Fibroblast of mammary gland (primary cell): ENCODE data around the gene TBC1D2.
"Not testable (repeated sequence)": the region's sequence is repeated elsewhere in the genome, so short reads cannot be mapped to it uniquely, and the experiment has no call there.

Experiments used
- DNase-seq: peaks from one replicate; pipeline ENCODE4 v3.0.0-alpha.2; 2010; ENCODE audit warnings: low read depth
- H3K4me3 ChIP-seq: 2 replicates; pipeline ENCODE4 v1.5.1; 2011; ENCODE audit warnings: low read depth, mild to moderate bottlenecking, low read length, moderate library complexity; ENCODE audit not compliant: control insufficient read depth
- TF ChIP-seq, protein P1 (sequence below): conservative IDR thresholded peaks from 2 replicates; pipeline ENCODE4 v1.5.1; 2011; ENCODE audit warnings: low read depth, low read length, inconsistent platforms; ENCODE audit not compliant: control insufficient read depth, insufficient read depth

TBC1D2 gene

DNA sequence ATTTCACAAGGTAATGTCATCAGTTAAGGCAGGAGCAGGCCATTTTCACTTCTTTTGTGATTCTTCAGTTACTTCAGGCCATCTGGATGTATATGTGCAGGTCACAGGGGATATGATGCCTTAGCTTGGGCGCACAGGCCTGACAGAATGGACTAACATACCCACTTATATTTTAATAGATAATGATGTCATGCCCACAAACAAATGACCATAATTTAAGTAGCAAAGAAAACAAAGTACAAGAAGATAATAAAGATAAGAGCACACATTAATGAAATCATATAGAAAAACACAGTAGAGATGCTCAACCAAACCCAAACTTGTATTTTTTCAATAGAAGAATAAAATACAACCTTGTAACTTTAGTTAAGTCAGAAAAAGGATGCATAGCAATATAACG lies 19.7 kb upstream of the TBC1D2 start:
- H3K4me3 ChIP-seq = no peak overlapping the region
- DNase-seq = no peak
- TF ChIP-seq, protein P1, sequence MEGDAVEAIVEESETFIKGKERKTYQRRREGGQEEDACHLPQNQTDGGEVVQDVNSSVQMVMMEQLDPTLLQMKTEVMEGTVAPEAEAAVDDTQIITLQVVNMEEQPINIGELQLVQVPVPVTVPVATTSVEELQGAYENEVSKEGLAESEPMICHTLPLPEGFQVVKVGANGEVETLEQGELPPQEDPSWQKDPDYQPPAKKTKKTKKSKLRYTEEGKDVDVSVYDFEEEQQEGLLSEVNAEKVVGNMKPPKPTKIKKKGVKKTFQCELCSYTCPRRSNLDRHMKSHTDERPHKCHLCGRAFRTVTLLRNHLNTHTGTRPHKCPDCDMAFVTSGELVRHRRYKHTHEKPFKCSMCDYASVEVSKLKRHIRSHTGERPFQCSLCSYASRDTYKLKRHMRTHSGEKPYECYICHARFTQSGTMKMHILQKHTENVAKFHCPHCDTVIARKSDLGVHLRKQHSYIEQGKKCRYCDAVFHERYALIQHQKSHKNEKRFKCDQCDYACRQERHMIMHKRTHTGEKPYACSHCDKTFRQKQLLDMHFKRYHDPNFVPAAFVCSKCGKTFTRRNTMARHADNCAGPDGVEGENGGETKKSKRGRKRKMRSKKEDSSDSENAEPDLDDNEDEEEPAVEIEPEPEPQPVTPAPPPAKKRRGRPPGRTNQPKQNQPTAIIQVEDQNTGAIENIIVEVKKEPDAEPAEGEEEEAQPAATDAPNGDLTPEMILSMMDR = no peak

DNA sequence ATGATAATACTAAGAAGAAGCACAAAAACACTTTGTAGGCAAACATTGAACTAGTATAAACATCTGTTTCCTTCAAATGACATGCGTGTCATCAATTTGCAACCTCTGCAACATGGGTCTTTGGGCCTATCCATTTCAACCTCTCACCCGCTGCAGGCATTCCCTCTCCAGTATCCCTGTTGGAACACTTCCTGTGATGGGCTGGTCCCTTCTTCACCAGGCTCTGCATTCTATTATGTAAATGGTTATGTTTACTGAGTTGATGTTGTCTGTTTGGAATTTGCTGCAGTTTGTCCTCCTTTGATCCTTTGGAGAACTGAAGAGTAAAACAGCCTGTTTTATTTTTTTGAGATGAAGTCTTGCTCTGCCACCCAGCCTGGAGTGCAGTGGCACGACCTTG lies 16.6 kb upstream of the TBC1D2 start:
- no peak overlapping the region for H3K4me3 ChIP-seq
- DNase-seq = no peak
- TF ChIP-seq, protein P1 = no peak

- DNase-seq = no peak
- no peak overlapping the region for H3K4me3 ChIP-seq
- TF ChIP-seq, protein P1 = no peak
These were observed 16.0 kb upstream of the TBC1D2 start for GRCh38 chr9:98271479-98271878.

GRCh38 chr9:98270284-98270683 lies 14.8 kb upstream of the TBC1D2 start:
- H3K4me3 ChIP-seq, DNase-seq: not testable (repeated sequence)

- not testable (repeated sequence) for DNase-seq, H3K4me3 ChIP-seq
These were observed 14.2 kb upstream of the TBC1D2 start for GRCh38 chr9:98269652-98270051.

- not testable (repeated sequence) for DNase-seq, H3K4me3 ChIP-seq
These were observed 12.1 kb upstream of the TBC1D2 start for GRCh38 chr9:98267556-98267955.

DNA sequence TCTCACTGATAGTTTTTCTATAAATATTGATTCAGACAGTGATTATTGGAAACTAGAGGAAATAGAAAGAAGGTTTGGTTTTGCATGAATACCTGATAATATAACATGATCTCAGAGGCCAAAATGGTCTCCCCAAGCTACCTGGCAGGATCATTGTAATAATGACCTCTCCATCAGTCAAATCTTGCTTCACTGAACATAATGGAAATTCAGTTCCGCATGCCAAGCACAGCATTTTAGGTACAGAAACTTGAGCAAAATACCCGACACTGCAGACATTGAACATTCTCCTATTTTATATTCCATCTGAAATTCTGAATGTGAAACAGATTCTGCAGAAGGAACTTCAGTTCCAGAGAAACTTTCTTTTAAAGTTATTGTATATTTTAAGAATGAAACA lies 9.1 kb upstream of the TBC1D2 start:
- H3K4me3 ChIP-seq = no peak overlapping the region
- no peak for DNase-seq
- TF ChIP-seq, protein P1 = no peak

DNA sequence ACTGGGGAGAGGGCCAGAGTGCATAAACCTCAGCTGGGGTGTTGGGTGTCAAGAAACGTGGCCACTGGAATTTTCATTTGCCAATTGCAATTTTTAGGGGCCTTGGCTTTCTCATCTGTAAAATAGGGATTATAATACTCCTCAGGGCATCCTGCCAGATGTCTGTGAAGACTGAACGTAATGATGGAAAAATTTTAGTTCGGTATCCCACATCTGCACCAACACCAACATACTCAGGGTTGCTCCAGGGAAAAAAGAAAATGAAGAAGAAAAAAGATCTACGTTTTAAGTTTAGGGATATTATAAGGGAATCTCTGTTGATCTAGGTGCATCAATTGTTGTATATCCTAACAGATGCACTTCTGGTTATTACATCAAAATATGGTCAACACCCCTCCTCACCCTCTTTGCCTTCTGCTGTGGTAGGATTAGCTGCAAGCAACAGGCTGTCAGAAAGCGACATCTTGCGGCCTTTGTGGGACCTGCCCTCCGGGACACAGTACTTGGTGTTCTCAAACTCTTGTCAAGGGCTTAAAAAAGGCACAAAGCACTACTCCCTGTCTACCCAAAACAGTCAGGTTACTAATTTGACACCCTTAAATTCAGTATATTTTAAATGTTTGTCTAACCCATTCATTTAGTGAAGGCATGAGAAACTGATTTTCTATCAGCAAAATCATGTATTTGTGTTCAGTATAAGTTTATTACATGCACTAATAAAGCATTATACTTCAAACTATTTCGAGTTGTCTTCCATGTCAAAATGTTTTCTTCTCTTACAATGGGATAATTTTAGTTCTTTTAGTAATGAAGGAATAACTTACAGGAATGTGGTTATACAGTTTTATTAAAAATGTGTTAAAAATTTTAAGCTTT lies 8.3 kb upstream of the TBC1D2 start:
- no peak overlapping the region for H3K4me3 ChIP-seq
- TF ChIP-seq, protein P1 = peak; percentile 100
- peak; percentile 83 for DNase-seq
